ENCODE results near the gene TIMP2. TPM values are rescaled to one million over a fixed set of nuclear protein-coding genes. Genes with fewer than 3 reads are reported as not detected.

TIMP2 gene
- total RNA-seq, 1 experiment from 2014 or later = 29.0 TPM

DNA sequence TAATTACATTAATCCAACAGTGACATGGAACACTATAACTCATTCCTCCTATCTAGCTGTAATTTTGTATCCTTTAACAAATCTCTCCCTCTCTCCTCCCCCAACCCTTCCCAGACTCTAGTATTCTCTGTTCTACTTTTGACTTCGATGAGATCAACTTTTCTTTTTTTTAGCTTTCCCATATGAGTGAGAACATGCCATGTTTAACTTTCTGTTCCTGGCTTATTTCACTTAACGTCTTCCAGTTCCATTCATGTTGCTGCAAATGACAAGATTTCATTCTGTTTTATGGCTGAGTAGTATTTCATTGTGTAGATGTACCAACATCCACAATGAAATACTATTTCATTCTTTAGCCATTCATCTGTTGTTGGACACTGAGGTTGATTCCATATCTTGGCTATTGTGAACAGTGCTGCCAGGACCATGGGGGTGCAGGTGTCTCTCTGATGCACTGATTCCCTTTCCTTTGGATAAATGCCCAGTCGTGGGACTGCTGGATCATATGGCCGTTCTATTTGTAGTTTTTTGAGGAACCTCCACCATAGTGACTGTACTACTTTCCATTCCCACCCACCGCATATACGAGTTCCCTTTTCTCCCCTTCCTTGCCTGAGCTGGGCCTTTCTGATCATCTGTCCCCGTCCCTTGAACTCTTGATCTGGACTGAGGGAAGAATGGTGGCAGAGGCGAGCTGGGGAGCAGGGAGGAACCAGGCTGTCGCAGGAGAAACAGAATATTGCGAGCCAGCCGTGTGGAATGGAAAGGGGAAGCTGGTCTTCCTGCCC, 14.5 kb downstream of the TIMP2 start:
- Histone ChIP-seq H3K27ac (ENCODE audit: insufficient read length, low read depth, low read length) (no peak overlapping the region), H3K56ac (ENCODE audit: insufficient read length, low read depth, low read length) (no peak overlapping the region), H2BK15ac (ENCODE audit: low read depth, low read length) (no peak overlapping the region), H3K79me2 (ENCODE audit: insufficient read depth, low read length) (no peaks in the 10 kb centered on the region), H2BK120ac (ENCODE audit: low read depth, low read length, poor library complexity, severe bottlenecking) (no peak overlapping the region), H4K8ac (replicated peaks; ENCODE audit: insufficient read length, low read depth, low read length) (no peak overlapping the region), H3K9ac (ENCODE audit: extremely low read depth, insufficient read length, low read length) (no peak overlapping the region), H3K79me1 (ENCODE audit: insufficient read depth, low read depth, low read length, poor library complexity, severe bottlenecking) (peaks cover under 1% of the 10 kb centered on the region), H3K4me1 (ENCODE audit: insufficient read depth, low read length) (no peaks in the 10 kb centered on the region), H2BK12ac (ENCODE audit: insufficient read length, low read depth, low read length) (no peak overlapping the region), H2BK20ac (ENCODE audit: low read depth, low read length, poor library complexity, severe bottlenecking) (no peak overlapping the region), H4K91ac (ENCODE audit: insufficient read length, low read depth, low read length) (no peak overlapping the region), H3K18ac (ENCODE audit: insufficient read length, low read depth, low read length) (no peak overlapping the region), H4K20me1 (ENCODE audit: control insufficient read depth, insufficient read depth, insufficient read length) (peaks cover 1% of the 10 kb centered on the region), H3K4me2 (ENCODE audit: insufficient read depth, insufficient read length, low read length) (no peak overlapping the region), H3K23ac (ENCODE audit: insufficient read length, low read depth, low read length) (no peak overlapping the region), H3K4ac (ENCODE audit: low read depth, low read length) (no peak overlapping the region), H3K14ac (ENCODE audit: insufficient read depth, low read length) (no peak overlapping the region), H3K23me2 (ENCODE audit: insufficient read length, low read depth, low read length, poor library complexity, severe bottlenecking) (no peaks in the 10 kb centered on the region), H2AFZ (ENCODE audit: low read length) (no peak overlapping the region), H3K9me3 (ENCODE audit: control insufficient read depth, low read depth, low read length) (no peaks in the 10 kb centered on the region), H4K5ac (ENCODE audit: insufficient read length, low read depth, low read length) (no peak overlapping the region), H3T11ph (ENCODE audit: low read length) (no peak overlapping the region), H2BK5ac (ENCODE audit: insufficient read length, low read length) (no peak overlapping the region), H2AK5ac (ENCODE audit: insufficient read length, low read length) (no peak overlapping the region), H3K27me3 (ENCODE audit: insufficient read depth, low read length) (no peaks in the 10 kb centered on the region)
- Mint-ChIP-seq H3K4me1 (peaks cover 7 to 12% of the 10 kb centered on the region in 2 experiments), H3K36me3 (ENCODE audit: insufficient read depth in 1 of 3, low read depth in 3 of 3) (peaks cover 0 to 5% (median 2%) of the 10 kb centered on the region in 3 experiments; a peak in 4 of 7 replicates), H3K27me3 (ENCODE audit: low read depth) (no peaks in the 10 kb centered on the region), H3K27ac (no peak overlapping the region), H3K4me3 (no peak overlapping the region), H3K9me3 (no peaks in the 10 kb centered on the region)
- TF ChIP-seq, protein P1, sequence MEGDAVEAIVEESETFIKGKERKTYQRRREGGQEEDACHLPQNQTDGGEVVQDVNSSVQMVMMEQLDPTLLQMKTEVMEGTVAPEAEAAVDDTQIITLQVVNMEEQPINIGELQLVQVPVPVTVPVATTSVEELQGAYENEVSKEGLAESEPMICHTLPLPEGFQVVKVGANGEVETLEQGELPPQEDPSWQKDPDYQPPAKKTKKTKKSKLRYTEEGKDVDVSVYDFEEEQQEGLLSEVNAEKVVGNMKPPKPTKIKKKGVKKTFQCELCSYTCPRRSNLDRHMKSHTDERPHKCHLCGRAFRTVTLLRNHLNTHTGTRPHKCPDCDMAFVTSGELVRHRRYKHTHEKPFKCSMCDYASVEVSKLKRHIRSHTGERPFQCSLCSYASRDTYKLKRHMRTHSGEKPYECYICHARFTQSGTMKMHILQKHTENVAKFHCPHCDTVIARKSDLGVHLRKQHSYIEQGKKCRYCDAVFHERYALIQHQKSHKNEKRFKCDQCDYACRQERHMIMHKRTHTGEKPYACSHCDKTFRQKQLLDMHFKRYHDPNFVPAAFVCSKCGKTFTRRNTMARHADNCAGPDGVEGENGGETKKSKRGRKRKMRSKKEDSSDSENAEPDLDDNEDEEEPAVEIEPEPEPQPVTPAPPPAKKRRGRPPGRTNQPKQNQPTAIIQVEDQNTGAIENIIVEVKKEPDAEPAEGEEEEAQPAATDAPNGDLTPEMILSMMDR (conservative IDR thresholded peaks at IDR 0.05) = no peak
- WGBS (ENCODE audit: extremely low coverage, insufficient read length, low lambda C conversion rate) = no CpG with 5 or more reads among the region's 11 CpGs
- DNase-seq = no peak

All from H9 (cell line).